ENCODE data around the gene RBSN. TPM values are rescaled to one million over a fixed set of nuclear protein-coding genes. Genes with fewer than 3 reads are reported as not detected.

The RBSN gene
- total RNA-seq, 2 experiments from 2014 or later: 21.3 to 21.8 TPM

GRCh38 chr3:15113471-15113870, 14.5 kb upstream of the RBSN start:
- Mint-ChIP-seq H3K36me3 (no peaks in the 10 kb centered on the region), H3K4me1 (peaks cover under 1% of the 10 kb centered on the region)
- POLR2A ChIA-PET: no interaction called here

GRCh38 chr3:15112011-15112410, 13.1 kb upstream of the RBSN start:
- no peak for DNase-seq
- peaks cover 4% of the 10 kb centered on the region for H3K4me1 Mint-ChIP-seq
- H3K27ac Mint-ChIP-seq: no peak overlapping the region
- no peak for ATAC-seq (ENCODE audit: low read depth)
- H3K36me3 Mint-ChIP-seq: no peaks in the 10 kb centered on the region
- peaks cover 19% of the 10 kb centered on the region for H3K27me3 Mint-ChIP-seq
- no peaks in the 10 kb centered on the region for H3K9me3 Mint-ChIP-seq
- POLR2A ChIA-PET: no interaction called here
- H3K4me3 Mint-ChIP-seq: no peak overlapping the region

More at GRCh38 chr3:15113471-15113870, 14.5 kb upstream of the RBSN start:
- no peak for ATAC-seq (ENCODE audit: low read depth)
- Mint-ChIP-seq H3K9me3 (no peaks in the 10 kb centered on the region), H3K27me3 (peaks cover 19% of the 10 kb centered on the region), H3K27ac (no peak overlapping the region), H3K4me3 (no peak overlapping the region)
- no peak for DNase-seq

GRCh38 chr3:15110206-15110605, 11.3 kb upstream of the RBSN start:
- H3K36me3 Mint-ChIP-seq: no peaks in the 10 kb centered on the region
- peaks cover 4% of the 10 kb centered on the region for H3K4me1 Mint-ChIP-seq
- POLR2A ChIA-PET: no interaction called here
- H3K27ac Mint-ChIP-seq: no peak overlapping the region
- no peaks in the 10 kb centered on the region for H3K9me3 Mint-ChIP-seq
- H3K27me3 Mint-ChIP-seq: peaks cover 22% of the 10 kb centered on the region
- no peak for ATAC-seq (ENCODE audit: low read depth)
- no peak for DNase-seq
- H3K4me3 Mint-ChIP-seq: no peak overlapping the region

GRCh38 chr3:15108869-15109268, 9.9 kb upstream of the RBSN start:
- Mint-ChIP-seq H3K27ac (no peak overlapping the region), H3K4me3 (no peak overlapping the region), H3K4me1 (peaks cover 4% of the 10 kb centered on the region), H3K36me3 (no peaks in the 10 kb centered on the region), H3K9me3 (no peaks in the 10 kb centered on the region), H3K27me3 (peaks cover 22% of the 10 kb centered on the region)
- POLR2A ChIA-PET: no interaction called here
- DNase-seq (no peak), ATAC-seq (ENCODE audit: low read depth) (no peak)

DNA sequence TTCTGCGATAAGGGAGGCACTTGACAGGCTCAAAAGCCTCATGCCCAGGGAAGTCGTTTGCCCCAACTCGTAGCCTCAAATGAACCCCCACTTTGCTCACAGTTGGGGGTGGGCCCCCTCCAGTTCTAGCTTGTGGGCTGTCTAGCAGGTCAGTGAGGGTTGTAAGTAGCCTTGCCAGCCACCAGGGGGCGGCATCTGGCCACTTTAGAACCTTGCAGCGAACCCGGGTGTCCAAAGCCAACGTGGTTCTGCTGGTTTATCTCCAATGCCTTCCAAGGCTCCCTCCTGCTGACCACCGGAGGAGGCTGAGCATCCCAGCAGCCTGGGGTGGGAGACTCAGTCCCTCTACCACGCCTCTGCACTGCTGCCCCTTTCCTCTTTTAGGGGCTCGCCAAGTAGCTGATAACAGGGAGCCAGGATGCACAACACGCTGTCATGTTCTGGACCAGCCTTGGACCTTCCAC, 9.2 kb upstream of the RBSN start:
- Mint-ChIP-seq H3K4me3 (no peak overlapping the region), H3K27me3 (peaks cover 22% of the 10 kb centered on the region), H3K9me3 (no peaks in the 10 kb centered on the region), H3K4me1 (peaks cover 4% of the 10 kb centered on the region), H3K27ac (no peak overlapping the region), H3K36me3 (no peaks in the 10 kb centered on the region)
- POLR2A ChIA-PET: interaction anchor here (1.6 kb wide), 1 partner anchor 10 kb away, joined by 11 read pairs; the partner anchor contains the start of gene RBSN
- DNase-seq (peak; percentile 84), ATAC-seq (ENCODE audit: low read depth) (peak; percentile 91)

DNA sequence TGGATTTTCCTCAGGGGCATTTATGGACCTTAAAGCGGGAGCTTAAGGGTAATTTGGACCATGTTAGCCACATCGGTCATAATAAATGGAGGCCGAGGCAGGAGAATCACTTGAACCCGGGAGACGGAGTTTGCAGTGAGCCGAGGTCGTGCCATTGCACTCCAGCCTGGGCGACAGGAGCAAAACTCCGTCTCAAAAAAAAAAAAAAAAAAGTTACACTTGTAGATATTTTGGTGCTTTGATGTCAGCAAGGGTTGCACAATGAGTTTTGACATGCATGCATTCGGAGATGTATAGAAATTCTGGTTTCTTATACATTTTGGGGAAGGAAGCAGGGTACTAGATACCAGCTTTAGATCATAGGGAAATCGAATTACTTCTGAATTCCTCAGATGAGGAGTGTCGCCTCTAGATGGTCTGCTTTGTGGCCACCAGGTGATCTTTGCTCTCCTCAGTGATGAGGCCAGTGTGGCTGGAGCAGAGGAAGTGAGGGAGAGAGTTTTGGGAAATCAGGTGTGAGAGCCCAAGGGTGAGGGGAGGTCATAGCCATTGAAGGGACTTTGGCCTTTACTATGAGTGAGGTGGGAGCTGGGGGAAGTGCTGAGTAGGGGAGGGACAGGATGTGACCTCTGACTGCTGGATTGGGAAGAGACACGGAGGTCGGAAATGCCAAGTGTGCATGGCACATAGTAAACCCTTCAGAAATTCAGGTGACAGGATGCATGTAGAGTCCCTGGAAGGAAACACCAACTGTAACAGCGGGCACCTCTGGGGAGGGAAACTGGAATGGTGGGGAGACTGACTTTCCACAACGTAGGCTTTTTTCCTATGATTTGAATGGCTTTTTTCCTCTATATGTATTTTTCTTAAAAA, 8.4 kb upstream of the RBSN start:
- Mint-ChIP-seq H3K27ac (no peak overlapping the region), H3K4me1 (peaks cover 4% of the 10 kb centered on the region), H3K36me3 (no peaks in the 10 kb centered on the region), H3K9me3 (no peaks in the 10 kb centered on the region), H3K4me3 (no peak overlapping the region), H3K27me3 (peaks cover 25% of the 10 kb centered on the region)
- DNase-seq (no peak), ATAC-seq (ENCODE audit: low read depth) (no peak)
- POLR2A ChIA-PET: interaction anchor here (1.6 kb wide), 1 partner anchor 9 kb away, joined by 11 read pairs; the partner anchor contains the start of gene RBSN

- H3K4me3 Mint-ChIP-seq: no peak overlapping the region
- DNase-seq: no peak
- H3K27me3 Mint-ChIP-seq: peaks cover 14% of the 10 kb centered on the region
- H3K36me3 Mint-ChIP-seq: peaks cover 3% of the 10 kb centered on the region
- POLR2A ChIA-PET: no interaction called here
- ATAC-seq (ENCODE audit: low read depth): no peak
- peaks cover 22% of the 10 kb centered on the region for H3K4me1 Mint-ChIP-seq
- H3K27ac Mint-ChIP-seq: no peak overlapping the region
- H3K9me3 Mint-ChIP-seq: no peaks in the 10 kb centered on the region
Observed at GRCh38 chr3:15102836-15103235, 3.9 kb upstream of the RBSN start.

DNA sequence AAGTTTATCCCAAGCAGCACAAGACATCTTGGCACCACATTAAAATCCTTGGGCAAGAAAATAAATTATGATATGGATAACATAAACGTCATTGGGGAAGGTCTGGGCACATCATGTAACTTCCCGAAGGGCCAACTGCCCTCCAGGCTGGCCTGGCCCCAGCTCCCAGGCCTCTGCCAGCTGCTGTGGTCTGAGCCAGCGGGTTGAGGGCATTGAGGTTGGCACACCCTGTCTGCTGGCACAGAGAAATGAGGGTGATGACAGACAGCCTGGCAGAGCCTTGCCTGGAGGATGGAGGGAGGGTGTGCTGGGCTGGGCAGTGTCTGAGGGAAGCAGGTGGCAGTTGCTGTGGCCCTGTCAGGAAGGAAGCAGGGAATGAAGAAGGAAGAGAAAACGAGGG, 3.3 kb upstream of the RBSN start:
- H3K4me3 Mint-ChIP-seq: no peak overlapping the region
- DNase-seq: no peak
- no peak for ATAC-seq (ENCODE audit: low read depth)
- POLR2A ChIA-PET: no interaction called here
- no peaks in the 10 kb centered on the region for H3K9me3 Mint-ChIP-seq
- H3K27me3 Mint-ChIP-seq: peaks cover 14% of the 10 kb centered on the region
- H3K4me1 Mint-ChIP-seq: peaks cover 22% of the 10 kb centered on the region
- H3K27ac Mint-ChIP-seq: no peak overlapping the region
- peaks cover 4% of the 10 kb centered on the region for H3K36me3 Mint-ChIP-seq

DNA sequence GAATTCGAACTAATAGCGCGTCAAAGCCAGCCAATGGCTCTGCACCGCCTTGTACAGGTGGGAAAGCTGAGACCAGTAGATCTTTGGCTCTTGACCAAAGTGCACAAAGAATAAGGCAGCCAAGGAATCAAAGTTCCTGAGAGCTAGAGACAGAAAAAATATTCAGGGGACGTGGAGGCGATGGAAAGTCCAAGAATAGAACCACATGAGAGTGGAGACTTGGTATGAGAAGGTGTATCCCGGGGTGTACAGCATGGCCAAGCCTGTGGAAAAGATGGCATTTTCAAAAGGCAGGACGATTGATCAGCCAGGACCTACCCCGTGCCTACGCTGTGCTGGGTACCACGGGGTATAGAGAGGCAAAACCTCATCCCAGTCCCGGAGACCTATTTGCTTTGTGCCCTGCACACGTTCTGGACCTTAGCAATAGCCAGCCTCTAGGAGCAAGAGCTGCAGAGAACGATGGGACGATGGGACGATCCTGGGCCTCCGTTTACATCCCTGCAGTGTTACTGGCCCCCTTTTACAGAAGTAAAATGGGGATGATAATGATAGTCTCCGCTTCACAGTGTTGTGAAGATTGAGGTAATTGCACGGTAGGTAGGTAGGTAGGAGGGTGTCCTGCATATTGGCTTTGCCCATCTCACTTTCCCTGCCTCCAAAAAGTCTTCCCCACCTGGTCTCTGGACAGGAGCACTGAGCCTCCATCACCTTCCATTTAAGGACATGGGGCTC, 583 bp upstream of the RBSN start:
- Mint-ChIP-seq H3K4me3 (peak overlapping the region; percentile 92), H3K27ac (peak overlapping the region; percentile 94), H3K36me3 (peaks cover 25% of the 10 kb centered on the region), H3K27me3 (peaks cover 8% of the 10 kb centered on the region), H3K9me3 (no peaks in the 10 kb centered on the region), H3K4me1 (peaks cover 30% of the 10 kb centered on the region)
- ATAC-seq (ENCODE audit: low read depth) (peak; percentile 23), DNase-seq (peak; percentile 40)
- POLR2A ChIA-PET: interaction anchor here (0.7 to 2.6 kb wide), 10 partner anchors 8 to 921 kb away, joined by 3 to 14 read pairs (median 6); partner anchors contain the start of genes CAPN7, CCDC174, LSM3 and MRPS25

DNA sequence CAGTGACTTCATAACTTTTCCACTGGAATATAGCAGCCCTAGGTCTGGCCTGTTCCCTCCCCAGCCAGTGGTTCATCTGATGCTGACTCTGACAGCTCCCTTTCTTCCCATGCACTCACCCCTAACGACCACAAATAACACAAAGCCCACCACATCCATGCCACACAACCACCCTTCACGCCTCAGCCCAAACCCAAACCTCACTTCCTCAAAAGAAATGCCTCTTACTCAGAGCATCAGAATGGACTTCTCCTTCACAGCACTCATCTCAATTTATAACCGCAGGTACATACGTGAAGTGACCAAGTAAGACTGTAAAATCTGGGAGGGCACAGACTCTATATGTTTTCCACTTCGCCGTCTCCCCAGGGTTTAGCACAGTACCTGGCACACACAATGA, 1.1 kb downstream of the RBSN start:
- H3K4me1 Mint-ChIP-seq: peaks cover 32% of the 10 kb centered on the region
- H3K4me3 Mint-ChIP-seq: peak overlapping the region; percentile 92
- H3K36me3 Mint-ChIP-seq: peaks cover 28% of the 10 kb centered on the region
- POLR2A ChIA-PET: interaction anchor here (0.5 to 2.6 kb wide), 5 partner anchors 10 to 126 kb away, joined by 3 to 14 read pairs (median 4); partner anchors contain the start of gene MRPS25
- no peaks in the 10 kb centered on the region for H3K9me3 Mint-ChIP-seq
- DNase-seq (peak; percentile 62), ATAC-seq (ENCODE audit: low read depth) (no peak)
- peak overlapping the region; percentile 94 for H3K27ac Mint-ChIP-seq
- H3K27me3 Mint-ChIP-seq: peaks cover 8% of the 10 kb centered on the region

DNA sequence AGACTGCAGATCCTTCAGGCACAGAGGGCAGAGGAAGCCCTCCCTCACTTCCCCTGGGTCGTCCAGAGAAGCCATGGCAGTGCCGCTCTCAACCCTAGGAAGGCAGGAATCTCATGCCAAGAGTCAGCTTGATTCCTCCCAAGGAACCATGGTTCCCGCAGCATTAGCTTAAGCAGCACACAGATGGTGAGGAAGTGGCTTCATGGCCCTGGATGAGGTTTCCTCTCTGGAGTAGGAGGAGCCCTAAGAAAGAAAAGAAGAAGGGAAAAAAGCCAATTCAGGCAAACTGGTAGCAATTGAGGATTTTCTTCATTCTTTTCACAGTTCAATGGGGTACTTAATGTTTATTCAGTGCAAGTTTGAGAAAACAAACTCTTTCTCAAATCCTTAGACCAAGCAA, 2.9 kb downstream of the RBSN start:
- H3K27me3 Mint-ChIP-seq: no peaks in the 10 kb centered on the region
- peaks cover 31% of the 10 kb centered on the region for H3K36me3 Mint-ChIP-seq
- H3K4me1 Mint-ChIP-seq: peaks cover 26% of the 10 kb centered on the region
- ATAC-seq (ENCODE audit: low read depth) (no peak), DNase-seq (no peak)
- no peaks in the 10 kb centered on the region for H3K9me3 Mint-ChIP-seq
- POLR2A ChIA-PET: no interaction called here
- H3K4me3 Mint-ChIP-seq: no peak overlapping the region
- H3K27ac Mint-ChIP-seq: no peak overlapping the region

DNA sequence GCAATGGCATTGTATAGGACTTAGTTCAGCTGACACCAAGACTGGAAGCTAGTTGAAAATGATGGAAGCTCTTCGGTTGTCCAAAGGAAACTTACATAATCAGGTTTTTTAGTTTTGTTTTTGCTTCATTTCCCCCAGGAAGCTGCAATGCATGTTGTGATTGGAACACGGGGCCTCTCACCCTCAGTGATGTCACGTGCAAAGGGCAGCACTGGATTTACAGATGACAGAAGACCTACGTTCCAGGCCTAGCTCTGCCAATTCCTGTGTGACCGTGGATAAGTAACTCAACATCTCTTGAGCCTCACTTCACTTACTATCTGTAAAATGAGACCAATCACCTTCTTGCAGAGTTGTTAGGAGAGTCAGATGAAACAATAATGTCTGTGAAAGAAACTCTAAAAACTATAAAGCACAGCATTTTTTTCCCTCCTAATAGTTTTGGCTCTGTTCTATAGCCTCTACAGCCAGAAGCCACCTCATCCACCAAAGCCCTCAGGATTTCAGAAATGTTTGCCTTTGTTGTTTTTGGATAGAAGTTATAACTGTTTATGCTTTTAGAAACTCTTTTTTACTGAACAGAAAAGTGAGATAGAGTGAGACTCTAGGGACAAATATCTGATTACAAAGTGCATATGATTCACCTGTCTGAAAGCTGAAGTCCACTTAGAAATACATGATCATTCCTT, 4.6 kb downstream of the RBSN start:
- Mint-ChIP-seq H3K4me1 (peaks cover 19% of the 10 kb centered on the region), H3K9me3 (no peaks in the 10 kb centered on the region), H3K27me3 (no peaks in the 10 kb centered on the region), H3K27ac (no peak overlapping the region), H3K4me3 (no peak overlapping the region), H3K36me3 (peaks cover 37% of the 10 kb centered on the region)
- no peak for ATAC-seq (ENCODE audit: low read depth)
- DNase-seq: no peak
- POLR2A ChIA-PET: interaction anchor here (0.6 kb wide), 1 partner anchor 1193 kb away, joined by 3 read pairs; no protein-coding TSS in a partner anchor

- Mint-ChIP-seq H3K36me3 (peaks cover 33% of the 10 kb centered on the region), H3K4me3 (no peak overlapping the region), H3K4me1 (peaks cover 10% of the 10 kb centered on the region), H3K27me3 (no peaks in the 10 kb centered on the region), H3K27ac (no peak overlapping the region), H3K9me3 (no peaks in the 10 kb centered on the region)
- DNase-seq (no peak), ATAC-seq (ENCODE audit: low read depth) (no peak)
- POLR2A ChIA-PET: no interaction called here
Observed at GRCh38 chr3:15092686-15093085, 6.3 kb downstream of the RBSN start.
